Sigmoid colon (tissue), 7 donors: ENCODE data around the gene TNNI3. TPM values are rescaled to one million over a fixed set of nuclear protein-coding genes. Genes with fewer than 3 reads are reported as not detected.
A peak's percentile ranks its signal among the peaks of the same experiment; 100 is the strongest.

Experiments used
- DNase-seq: peaks from one replicate; pipeline ENCODE4 v3.0.0-alpha.2; 2019
- H3K27ac ChIP-seq, 4 donors: fragments of 200-600 bp; sonication (generic); one replicate each; pipeline ENCODE4 v1.5.1; 2016 to 2019; ENCODE audit warnings: mild to moderate bottlenecking in 1 of 4
- H3K27me3 ChIP-seq, 3 donors: fragments of 200-600 bp; sonication (generic); one replicate each; pipeline ENCODE4 v1.5.1; 2019; ENCODE audit warnings: mild to moderate bottlenecking in 1 of 3
- H3K36me3 ChIP-seq, 4 donors: fragments of 200-600 bp; sonication (generic); one replicate each; pipeline ENCODE4 v1.5.1; 2016 to 2019
- H3K4me1 ChIP-seq, 4 donors: fragments of 200-600 bp; sonication (generic); one replicate each; pipeline ENCODE4 v1.5.1; 2017 to 2019
- H3K4me3 ChIP-seq, 4 donors: fragments of 200-600 bp; sonication (generic); one replicate each; pipeline ENCODE4 v1.5.1; 2017 to 2019; ENCODE audit warnings: mild to moderate bottlenecking in 2 of 4, moderate library complexity in 1 of 4
- H3K9me3 ChIP-seq, 4 donors: fragments of 200-600 bp in 3 of 4; sonication (generic) in 3 of 4; one replicate each; pipeline versions ENCODE4 v1.5.1 to v1.6.1; 2013 to 2019
- EP300 ChIP-seq, 4 donors: sonication (generic); formaldehyde crosslinking; IDR thresholded peaks; one replicate each; pipeline ENCODE4 v1.6.1; 2017; ENCODE audit warnings: antibody characterized with exemption in 4 of 4
- POLR2A ChIP-seq, 2 donors: fragments of 450-650 bp; IDR thresholded peaks; one replicate each; pipeline ENCODE4 v1.6.1; 2016; ENCODE audit warnings: antibody characterized with exemption in 2 of 2, mild to moderate bottlenecking in 2 of 2, moderate library complexity in 2 of 2
- POLR2AphosphoS5 ChIP-seq, 4 donors: sonication (generic); formaldehyde crosslinking; IDR thresholded peaks; one replicate each; pipeline ENCODE4 v1.6.1; 2017; ENCODE audit warnings: antibody characterized with exemption in 4 of 4
- WGBS, 2 donors: extraction: QIAGEN DNeasy Blood & Tissue Kit; methylation state at CpG; one replicate each; pipeline ENCODE4 v1.1.7; 2013; 5-methylcytosine and 5-hydroxymethylcytosine counted together
- intact Hi-C: fragments of 100-400 bp; cut with DNase I; formaldehyde crosslinking; loops from one replicate; pipeline ENCODE4 v1.15.1; 2023
- polyA plus RNA-seq, 3 donors: library from polyadenylated mRNA; stranded (reverse); fragments of 200-250 nt; gene quantifications; one replicate each; pipeline ENCODE4 v1.2.3, GENCODE V29; 2013
- total RNA-seq, 4 donors: library from RNA; depleted of rRNA; stranded (reverse); fragments of >200 nt; gene quantifications; one replicate each; pipeline ENCODE4 v1.1.0, GENCODE V29; 2016
- TF ChIP-seq, protein P1 (sequence below), 4 experiments: fragments of 450-650 bp in 3 of 4; fragments of 200-600 bp in 1 of 4; IDR thresholded peaks; one replicate each; pipeline ENCODE4 v1.5.1; 2016 to 2019; ENCODE audit warnings: antibody characterized with exemption in 4 of 4, mild to moderate bottlenecking in 3 of 4, moderate library complexity in 2 of 4
- donor health status: healthy with polysubstance abuse.
- donor health status: Bipolar disorder and iron deficiency.
- donor health status: healthy.

The TNNI3 gene
- total and polyA plus RNA-seq, 7 donors: 3.6 to 45.5 (median 3.6) TPM; not detected in 4

DNA sequence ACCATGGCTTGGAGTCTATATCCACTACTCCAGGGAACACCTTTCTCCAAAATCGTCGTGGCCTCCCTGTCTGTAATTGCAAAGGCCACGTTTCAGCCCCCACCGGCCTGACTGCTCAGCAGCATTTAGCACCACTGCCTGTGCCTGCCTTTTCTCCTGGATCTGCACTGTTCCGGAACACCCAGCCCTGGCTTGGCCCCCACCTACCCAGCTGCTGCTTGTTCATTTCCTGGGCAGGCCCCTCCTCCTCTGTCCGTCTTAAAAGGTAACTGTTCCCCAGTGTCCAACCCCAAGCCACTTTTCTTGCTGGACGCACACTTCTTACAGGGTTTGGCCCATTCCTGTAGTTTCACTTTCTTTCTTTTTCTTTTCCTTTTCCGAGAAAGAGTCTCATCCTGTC, 31.1 kb upstream of the TNNI3 start:
- intact Hi-C loops: no loop called here
- Histone ChIP-seq H3K4me1 (no peaks in the 10 kb centered on the region), H3K36me3 (no peaks in the 10 kb centered on the region), H3K9me3 (no peaks in the 10 kb centered on the region), H3K27ac (peak overlapping the region in 1 of 4 donors; percentile 34), H3K27me3 (peaks cover 0 to 26% (median 0%) of the 10 kb centered on the region in 3 donors), H3K4me3 (no peak overlapping the region)
- no peak for DNase-seq
- WGBS, 2 donors: 59 to 64% methylated on average over 8 of the region's 8 CpGs
- TF ChIP-seq, protein P1, sequence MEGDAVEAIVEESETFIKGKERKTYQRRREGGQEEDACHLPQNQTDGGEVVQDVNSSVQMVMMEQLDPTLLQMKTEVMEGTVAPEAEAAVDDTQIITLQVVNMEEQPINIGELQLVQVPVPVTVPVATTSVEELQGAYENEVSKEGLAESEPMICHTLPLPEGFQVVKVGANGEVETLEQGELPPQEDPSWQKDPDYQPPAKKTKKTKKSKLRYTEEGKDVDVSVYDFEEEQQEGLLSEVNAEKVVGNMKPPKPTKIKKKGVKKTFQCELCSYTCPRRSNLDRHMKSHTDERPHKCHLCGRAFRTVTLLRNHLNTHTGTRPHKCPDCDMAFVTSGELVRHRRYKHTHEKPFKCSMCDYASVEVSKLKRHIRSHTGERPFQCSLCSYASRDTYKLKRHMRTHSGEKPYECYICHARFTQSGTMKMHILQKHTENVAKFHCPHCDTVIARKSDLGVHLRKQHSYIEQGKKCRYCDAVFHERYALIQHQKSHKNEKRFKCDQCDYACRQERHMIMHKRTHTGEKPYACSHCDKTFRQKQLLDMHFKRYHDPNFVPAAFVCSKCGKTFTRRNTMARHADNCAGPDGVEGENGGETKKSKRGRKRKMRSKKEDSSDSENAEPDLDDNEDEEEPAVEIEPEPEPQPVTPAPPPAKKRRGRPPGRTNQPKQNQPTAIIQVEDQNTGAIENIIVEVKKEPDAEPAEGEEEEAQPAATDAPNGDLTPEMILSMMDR (IDR thresholded peaks at IDR 0.05): no peak
- no peak for TF ChIP-seq POLR2AphosphoS5 (IDR thresholded peaks at IDR 0.05)
- TF ChIP-seq POLR2A (IDR thresholded peaks at IDR 0.05): no peak
- no peak for TF ChIP-seq EP300 (IDR thresholded peaks at IDR 0.05)

DNA sequence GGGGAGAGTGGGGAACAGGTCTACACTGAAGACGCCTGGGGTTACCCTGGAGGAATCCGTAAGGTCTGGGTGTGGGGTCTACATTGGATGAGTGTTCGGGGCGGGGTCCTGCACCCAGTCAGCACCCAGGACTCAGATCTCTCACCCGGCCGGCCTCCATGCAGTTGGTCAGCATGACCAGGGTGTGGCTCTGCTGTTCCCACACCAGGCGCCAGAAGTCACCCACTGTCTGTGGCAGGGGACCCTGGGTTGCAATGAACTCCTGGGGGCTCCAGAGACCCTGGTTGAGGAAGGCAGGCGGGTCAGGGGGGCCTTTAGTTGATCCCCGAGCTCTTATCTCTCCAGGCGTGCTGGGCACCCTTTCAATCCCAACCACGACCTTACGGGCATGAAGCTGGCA, 28.5 kb upstream of the TNNI3 start:
- 87 to 89% methylated on average over 12 of the region's 12 CpGs for WGBS, 2 donors
- Histone ChIP-seq H3K27me3 (peaks cover 0 to 41% (median 18%) of the 10 kb centered on the region in 3 donors), H3K27ac (no peak overlapping the region), H3K4me3 (no peak overlapping the region), H3K4me1 (no peaks in the 10 kb centered on the region), H3K9me3 (no peaks in the 10 kb centered on the region), H3K36me3 (no peaks in the 10 kb centered on the region)
- no peak for TF ChIP-seq EP300 (IDR thresholded peaks at IDR 0.05)
- no peak for DNase-seq
- intact Hi-C loops: no loop called here

DNA sequence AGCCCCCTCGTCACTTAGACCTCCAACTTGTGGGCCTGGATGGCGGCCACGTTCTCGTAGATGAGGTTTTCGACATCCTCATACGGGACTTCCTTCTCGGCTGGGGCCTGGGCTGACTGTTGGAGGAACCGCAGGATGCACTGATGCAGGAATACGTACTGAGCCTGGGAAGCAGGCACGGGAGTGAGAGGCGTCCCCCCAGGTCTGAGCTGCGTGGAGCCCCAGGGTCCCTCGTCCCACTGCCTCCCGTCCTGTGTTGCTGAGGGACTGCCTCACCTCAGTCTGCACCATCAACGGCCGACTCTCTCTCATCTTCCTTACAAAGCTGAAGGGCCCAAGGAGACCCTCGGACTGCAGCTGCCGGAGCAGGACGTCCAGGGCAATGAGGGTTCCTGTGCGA, 24.2 kb upstream of the TNNI3 start:
- WGBS, 2 donors: 80 to 91% methylated on average over 20 of the region's 20 CpGs

DNA sequence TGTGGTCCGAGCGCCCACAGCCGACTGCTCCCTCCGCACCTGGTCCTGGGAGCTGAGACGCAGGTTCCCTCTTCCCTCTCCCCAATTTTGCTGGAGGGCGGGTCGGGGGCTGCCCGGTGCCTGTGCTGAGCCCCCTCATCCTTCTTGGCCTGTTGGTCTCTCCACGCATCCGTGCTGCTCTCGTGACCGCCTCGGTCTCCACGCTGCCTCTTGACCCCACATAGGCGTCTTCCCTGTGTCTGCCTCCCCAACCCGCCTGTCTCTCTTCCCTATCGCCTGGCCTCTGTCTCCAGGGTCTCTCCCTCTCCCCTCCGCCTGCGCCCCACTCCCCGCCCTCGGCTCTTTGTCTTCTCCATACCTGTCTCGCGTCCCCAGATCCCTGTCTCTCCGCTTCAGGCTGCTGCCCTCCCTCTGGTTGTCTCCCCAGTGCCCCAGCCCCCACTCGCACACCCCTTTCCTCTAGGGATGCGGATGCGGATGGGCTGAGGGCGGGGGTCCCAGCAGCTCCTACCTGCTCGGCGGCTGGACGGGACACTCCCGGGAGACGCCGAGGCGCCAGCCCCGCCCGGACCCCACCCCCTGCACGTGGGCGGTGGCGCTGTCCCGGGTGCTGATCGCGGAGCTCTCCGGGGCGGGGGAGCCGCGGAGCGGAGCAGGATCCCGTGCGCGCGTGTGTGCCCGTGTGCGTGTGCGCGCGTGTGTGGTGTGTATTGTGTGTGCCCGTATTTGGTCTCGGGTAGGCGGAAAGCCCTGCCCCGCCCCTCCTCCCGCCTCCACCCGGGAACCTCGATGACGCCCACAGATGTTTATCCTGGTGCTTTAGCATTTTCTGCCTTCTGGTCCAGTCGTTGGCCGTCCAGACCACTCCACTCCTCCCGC, 22.3 kb upstream of the TNNI3 start, which contains the start of gene SYT5:
SYT5 (minus strand) TSS at position 684 of the 879 bp plus-strand sequence. CDS start 1,248 bp downstream, outside the sequence.
- peak within 1 kb of the TSS in 3 of 4 donors; percentile 2 to 35 (median 29) for H3K4me3 ChIP-seq
- H3K9me3 ChIP-seq: no peaks in the 10 kb centered on the region
- H3K4me1 ChIP-seq: peaks cover 0 to 22% (median 16%) of the 10 kb centered on the region in 4 donors
- H3K27ac ChIP-seq: no peak within 1 kb of the TSS
- no peak for DNase-seq
- peaks cover 46 to 88% (median 81%) of the 10 kb centered on the region in 3 donors for H3K27me3 ChIP-seq
- intact Hi-C loops: no loop called here
- no peak for TF ChIP-seq POLR2AphosphoS5 (IDR thresholded peaks at IDR 0.05)
- no peak for TF ChIP-seq POLR2A (IDR thresholded peaks at IDR 0.05)
- no peak for TF ChIP-seq EP300 (IDR thresholded peaks at IDR 0.05)
- TF ChIP-seq, protein P1 (IDR thresholded peaks at IDR 0.05): no peak
- WGBS, 2 donors: 1 to 2% methylated on average over 68 of the region's 68 CpGs
- H3K36me3 ChIP-seq: no peaks in the 10 kb centered on the region

More for the DNA sequence above, 24.2 kb upstream of the TNNI3 start:
- no peak for DNase-seq
- TF ChIP-seq POLR2AphosphoS5 (IDR thresholded peaks at IDR 0.05) (no peak), EP300 (IDR thresholded peaks at IDR 0.05) (no peak), POLR2A (IDR thresholded peaks at IDR 0.05) (no peak)
- TF ChIP-seq, protein P1 (IDR thresholded peaks at IDR 0.05): no peak
- Histone ChIP-seq H3K4me3 (no peak overlapping the region), H3K36me3 (no peaks in the 10 kb centered on the region), H3K27ac (no peak overlapping the region), H3K27me3 (peaks cover 32 to 84% (median 62%) of the 10 kb centered on the region in 3 donors), H3K9me3 (no peaks in the 10 kb centered on the region), H3K4me1 (peaks cover 0 to 18% (median 16%) of the 10 kb centered on the region in 4 donors)
- intact Hi-C loops: no loop called here
